ENCODE results near the gene CNTNAP2. TPM values are rescaled to one million over a fixed set of nuclear protein-coding genes. Genes with fewer than 3 reads are reported as not detected.
"Not testable (repeated sequence)": the region's sequence is repeated elsewhere in the genome, so short reads cannot be mapped to it uniquely, and the experiment has no call there.

The CNTNAP2 gene
- total RNA-seq, 1 donor from 2014 or later: not detected

DNA sequence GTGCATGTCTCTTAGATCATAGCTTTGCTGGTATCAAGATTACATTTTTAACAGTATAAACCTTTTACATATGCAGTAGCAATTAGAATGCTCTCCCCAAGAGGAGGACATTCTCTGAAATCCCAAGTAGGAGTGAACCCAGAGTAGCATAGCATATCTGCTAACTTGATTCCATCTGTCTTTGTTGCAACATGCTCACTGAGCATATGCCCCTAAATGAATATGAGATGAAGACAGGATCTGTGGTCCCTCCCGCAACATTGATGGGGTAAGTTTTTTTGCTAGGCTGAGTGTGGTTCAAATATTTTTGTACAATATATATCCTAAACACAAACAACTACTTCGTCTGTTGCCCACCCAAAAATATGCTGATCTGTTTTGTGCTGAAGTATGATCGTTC is 1939.8 kb downstream of the CNTNAP2 start:
- intact Hi-C loops (cut with micrococcal nuclease): no loop called here

DNA sequence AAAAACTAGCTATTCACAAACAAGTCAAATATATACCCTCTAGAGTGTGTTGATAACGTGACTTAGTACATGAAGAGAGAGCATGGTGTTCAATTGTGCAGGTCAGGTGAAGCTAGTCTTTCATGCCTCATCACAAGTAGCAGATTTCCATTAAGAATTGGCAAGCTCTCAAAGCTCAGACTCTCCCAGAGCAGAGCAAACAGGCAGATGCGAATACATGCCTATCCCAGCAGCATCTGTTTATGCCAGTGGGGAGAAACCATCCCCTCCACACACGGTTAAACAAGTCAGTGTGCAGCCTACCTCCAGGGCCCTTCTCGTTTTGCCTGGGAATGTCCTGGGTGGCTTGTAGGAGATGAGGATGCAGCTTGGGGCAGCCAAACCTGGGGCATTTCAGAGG is 1941.5 kb downstream of the CNTNAP2 start:
- intact Hi-C loops (cut with micrococcal nuclease): no loop called here

DNA sequence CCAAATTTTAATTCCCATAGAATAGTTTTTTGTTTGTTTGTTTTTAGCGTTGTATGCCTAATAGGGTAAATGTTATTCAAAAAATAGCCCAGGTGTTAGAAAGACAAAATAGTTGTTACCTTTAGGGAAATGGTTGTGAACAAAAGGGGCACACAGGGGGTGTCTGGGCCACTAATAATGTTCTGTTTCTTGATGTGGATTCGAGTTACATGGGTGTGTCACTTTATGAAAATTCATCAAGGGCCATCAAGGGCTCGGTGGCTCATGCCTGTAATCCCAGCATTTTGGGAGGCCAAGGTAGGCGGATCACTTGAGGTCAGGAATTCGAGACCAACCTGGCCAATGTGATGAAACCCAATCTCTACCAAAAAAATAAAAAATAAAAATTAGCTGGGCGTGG is 1942.2 kb downstream of the CNTNAP2 start:
- intact Hi-C loops (cut with micrococcal nuclease): no loop called here

DNA sequence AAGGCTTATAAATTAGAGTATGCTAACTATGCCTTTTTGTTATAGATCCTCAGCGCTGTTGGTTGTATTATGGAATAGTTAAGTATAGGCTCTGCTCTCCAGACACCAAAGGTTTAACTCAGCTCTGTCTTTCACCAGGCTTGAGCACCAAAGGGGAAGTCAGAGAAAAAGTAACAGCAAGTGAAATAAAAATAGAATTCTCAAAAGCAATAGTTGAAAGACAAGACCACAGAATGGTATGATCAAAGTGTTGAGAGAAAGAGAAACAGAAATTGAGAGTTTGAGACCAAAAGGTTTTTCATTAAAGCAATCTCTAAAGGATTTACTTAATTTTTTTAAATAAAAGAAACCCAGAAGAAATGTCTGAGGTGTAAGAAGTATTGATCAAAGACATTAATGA is 1944.1 kb downstream of the CNTNAP2 start:
- intact Hi-C loops (cut with micrococcal nuclease): no loop called here

DNA sequence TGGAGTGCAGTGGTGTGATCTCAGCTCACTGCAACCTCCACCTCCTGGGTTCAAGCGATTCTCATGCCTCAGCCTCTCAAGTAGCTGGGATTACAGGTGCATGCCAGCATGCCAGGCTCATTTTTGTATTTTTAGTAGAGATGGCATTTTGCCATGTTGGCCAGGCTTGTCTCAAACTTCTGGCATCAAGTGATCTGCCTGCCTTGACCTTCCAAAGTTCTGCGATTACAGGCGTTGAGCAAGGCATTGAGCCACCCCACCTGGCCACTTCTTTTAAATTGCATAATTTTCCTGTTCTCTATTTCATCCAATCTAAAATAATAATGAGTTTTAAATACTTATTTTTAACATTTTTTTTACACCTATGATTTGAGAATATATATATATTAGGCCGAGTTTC is 1961.5 kb downstream of the CNTNAP2 start:
- intact Hi-C loops (cut with micrococcal nuclease): not testable (repeated sequence)

DNA sequence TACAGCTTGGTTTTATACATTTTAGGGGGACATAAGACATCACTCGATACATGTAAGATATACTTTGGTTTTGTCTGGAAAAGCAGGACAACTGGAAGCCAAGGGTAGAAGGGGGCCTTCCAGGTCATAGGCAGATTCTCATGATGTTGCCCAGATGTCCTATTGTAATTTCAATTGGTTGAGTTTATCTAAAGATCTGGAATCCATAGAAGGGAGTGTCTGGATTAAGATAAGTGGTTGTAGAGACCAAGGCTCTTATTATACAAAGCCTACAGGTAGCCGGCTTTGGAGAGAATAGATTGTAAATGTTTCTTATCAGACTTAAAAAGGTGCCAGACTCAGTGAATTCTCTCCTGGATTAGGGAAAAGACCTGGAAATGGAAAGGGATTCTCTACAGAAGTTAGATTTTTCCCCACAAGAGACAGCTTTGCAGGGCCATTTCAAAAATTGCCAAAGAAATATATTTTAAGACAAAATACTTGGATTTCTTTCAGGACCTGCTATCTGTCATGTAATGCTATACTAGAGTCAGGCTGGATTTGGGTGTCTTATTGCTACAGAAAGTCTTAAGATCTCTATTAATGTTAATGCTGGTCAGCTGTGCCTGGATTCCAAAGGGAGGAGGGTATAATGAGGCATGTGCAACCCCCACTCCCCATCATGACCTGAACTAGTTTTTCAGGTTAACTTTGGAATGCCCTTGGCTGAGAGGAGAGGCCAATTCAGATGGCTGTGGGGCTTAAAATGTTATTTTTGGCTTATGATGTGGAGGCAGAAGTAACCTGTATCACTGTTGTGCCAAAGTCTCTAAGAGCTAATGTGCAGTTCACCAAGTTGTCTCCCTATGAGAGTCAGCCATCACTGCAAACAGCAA is 1962.8 kb downstream of the CNTNAP2 start:
- intact Hi-C loops (cut with micrococcal nuclease): loop anchor here (10.0 kb wide), 2 partner anchors 405 to 835 kb away; no protein-coding TSS in a partner anchor

DNA sequence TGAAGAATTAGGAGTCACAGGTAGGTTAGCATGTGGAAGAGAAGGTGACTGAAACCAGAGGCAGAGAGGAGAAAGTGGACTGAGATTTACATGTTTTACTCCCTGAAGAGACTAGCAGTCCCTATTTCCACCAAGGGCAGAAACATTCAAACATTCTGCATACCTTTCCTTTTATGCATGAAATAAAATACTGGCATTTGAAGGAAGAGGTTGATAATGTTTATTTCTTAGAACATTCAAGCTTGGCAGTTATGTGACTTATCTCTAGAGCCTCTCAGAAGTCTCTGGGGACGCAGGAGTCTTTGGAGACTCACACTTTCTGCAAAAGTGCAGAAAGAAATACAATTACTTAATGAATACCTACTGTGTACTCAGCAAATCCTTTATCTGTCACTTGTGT is 1966.8 kb downstream of the CNTNAP2 start:
- intact Hi-C loops (cut with micrococcal nuclease): loop anchor here (10.0 kb wide), 2 partner anchors 409 to 839 kb away; no protein-coding TSS in a partner anchor

DNA sequence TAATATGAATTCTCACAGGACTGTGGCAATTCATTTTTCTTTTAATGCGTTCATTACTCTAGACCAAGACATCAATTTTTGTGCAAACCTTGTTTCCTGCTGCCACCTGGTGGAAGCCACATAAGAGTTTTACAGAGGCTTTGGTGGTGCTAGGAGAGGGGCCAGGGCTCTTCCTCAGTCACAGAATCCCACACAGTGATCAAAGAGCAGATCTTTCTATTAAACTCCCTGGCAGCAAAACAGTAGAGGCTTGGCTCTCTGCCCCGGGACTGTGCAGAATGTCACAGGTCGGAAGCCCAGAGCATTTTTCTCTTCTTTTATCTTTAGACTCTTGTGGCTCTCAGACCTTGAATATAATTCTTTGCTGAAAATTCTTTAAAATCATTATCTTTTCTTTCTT is 1967.5 kb downstream of the CNTNAP2 start:
- intact Hi-C loops (cut with micrococcal nuclease): loop anchor here (10.0 kb wide), 2 partner anchors 409 to 839 kb away; no protein-coding TSS in a partner anchor

DNA sequence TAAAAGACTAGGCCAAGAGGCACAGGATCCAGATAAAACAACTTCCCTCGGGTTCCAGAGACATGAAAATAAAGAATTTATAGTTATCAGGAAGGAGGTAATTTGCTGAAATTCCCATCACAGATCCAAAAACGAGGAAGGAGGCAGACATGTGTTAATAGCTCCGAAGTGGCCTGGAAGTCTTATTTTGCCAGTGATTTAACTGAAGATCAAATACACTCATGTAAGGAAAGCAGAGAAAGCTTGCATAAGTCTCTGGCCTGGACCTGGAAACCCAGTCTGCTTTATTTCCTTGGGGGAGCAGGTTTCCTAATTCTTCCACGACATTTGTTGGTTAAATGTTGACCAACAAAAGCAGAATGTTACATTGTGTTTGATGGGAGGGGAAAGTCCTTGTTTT is 1975.3 kb downstream of the CNTNAP2 start:
- intact Hi-C loops (cut with micrococcal nuclease): no loop called here

DNA sequence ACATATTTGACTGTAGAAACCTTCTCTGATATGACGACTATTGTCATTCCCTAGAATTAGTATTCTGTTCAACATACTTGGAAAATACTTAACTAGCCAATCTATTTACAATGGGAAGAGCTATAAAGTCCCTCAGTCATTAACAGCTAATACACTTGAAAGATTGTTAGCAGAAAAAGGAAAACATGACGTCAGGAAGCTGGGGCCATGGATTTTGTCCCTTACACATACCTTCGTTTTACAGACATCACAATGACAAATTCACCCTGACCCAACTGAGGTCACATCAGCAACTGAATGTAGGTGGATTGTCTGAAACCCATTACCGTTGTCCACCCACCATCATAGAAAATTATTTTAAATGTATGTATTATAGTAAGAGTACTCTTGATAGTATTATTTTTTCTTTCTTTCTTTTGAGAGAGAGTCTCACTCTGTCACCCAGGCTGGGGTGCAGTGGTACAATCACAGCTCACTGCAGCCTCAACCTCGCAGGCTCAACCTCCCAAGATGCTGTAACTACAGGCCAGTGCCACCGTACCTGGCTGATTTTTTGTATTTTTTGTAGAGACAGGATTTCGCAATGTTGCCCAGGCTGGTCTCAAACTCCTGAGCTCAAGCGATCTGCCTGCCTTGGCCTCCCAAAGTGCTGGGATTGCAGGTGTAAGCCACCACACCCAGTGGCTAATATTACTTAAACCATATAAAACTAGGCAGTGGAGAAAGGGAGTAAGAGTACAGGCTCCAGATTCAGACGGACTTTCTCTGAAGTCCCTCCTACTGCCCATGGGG is 1977.0 kb downstream of the CNTNAP2 start:
- intact Hi-C loops (cut with micrococcal nuclease): no loop called here

DNA sequence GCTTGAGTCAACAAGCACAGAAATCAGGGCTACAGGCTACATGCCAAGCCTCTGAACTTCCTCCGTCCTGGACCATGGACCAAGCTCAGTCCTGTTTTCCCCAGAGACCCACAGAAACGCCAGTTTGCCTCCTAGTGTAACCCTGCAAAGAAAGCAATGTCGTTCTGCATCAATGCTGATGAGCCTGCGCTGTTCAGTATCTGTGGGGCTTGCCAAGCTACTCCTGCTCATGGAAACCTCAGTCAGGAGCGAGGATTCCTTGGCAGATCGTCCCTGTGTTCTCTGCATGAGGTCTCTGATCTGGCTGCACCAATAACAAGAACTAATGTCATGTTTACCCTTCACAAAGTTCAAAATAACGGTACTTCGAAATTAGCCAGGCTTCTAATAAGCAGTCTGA is 1978.5 kb downstream of the CNTNAP2 start:
- intact Hi-C loops (cut with micrococcal nuclease): no loop called here

DNA sequence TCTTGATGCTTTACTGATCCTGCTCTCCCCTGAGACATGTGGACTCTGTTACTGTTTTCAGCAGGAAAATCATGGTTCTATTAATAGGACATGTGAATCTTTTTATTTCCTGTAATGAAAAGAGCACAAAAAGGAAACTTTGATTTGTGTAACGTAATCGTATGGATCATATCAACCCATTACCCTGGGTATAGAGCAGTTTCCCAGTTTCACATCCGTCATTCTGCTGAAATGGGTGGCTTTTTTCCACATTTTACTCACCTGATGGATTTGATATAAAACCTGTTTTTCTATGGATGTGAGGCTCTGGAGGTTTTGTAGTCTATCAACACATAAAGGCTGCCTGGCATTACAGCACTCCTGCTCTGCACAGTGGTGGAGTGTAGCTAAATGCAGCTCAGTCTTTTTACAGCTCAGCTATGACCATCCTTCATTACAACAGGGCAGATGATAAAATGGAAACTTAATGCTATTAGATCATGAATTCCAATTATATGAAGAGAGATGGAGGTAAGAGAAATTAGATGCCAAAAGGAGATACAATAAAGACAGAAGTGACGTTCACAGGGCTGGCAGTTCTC is 1987.6 kb downstream of the CNTNAP2 start:
- intact Hi-C loops (cut with micrococcal nuclease): no loop called here

DNA sequence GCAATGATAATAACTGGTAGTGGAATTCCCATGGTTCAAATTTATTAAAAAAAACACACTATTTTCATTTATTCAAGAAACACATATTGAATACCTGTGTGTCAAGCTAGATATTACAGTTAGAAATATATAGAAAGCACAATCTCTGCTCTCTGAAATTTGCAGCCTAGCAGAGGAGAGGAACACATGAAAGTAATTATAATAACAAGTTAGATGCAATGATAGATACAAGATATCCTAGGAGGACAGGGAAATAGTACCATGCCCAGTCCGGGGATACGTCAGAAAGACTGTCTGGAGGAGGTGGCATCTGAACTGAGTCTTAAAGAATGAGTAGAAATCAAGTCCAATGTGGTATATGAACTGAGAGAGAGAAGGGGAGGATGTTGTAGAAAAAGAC is 1988.3 kb downstream of the CNTNAP2 start:
- intact Hi-C loops (cut with micrococcal nuclease): no loop called here

DNA sequence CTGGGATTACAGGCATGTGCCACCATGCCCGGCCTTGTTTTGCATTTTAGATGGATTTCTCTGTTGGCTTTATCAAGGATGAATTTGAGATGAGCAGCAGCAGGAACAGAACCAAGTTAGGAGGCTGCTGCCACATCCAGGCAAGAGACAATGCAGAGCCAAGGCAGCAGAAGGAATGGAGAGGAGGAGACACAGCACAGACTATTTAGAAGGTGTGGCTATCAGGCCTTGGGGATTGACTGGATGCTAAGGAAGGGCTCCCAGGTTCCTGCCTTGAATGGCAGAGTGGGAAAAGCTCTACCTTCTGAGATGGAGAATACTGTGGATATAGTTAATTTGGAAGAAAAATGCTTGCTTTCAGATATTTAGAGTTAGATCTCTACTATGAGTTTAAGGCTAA is 1989.3 kb downstream of the CNTNAP2 start:
- intact Hi-C loops (cut with micrococcal nuclease): no loop called here

DNA sequence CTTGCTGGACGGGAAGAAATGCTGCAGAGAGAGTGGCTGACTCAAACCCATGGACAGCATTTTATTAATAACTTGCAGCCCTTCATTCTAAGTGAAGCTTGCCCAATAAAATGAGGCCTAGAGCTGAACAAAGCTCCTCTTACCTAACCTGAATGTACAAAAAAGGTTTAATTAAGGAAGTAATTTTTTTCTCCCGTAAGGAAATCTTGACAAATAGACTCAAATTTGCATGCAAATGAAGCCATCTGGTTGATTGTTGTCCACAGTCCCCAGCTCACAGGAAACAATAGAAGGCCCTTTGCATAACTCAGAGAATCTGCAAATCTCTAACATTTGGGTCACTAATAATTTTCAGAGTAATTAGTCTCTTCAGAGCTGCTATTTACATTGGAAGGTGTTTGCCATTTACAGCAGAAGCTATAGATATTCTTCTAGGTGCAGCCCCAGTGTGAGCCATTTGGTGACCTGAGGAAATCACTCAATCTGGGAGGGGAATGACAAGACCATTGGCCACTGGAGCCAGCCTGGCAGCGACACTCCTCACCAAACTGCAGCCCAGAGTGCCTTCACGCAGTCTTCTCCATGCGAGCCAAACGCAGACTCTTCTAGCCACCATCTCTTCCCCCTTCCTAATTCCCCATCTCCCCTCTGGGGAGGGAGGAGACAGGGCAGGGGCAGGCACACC is 1991.0 kb downstream of the CNTNAP2 start:
- intact Hi-C loops (cut with micrococcal nuclease): no loop called here

DNA sequence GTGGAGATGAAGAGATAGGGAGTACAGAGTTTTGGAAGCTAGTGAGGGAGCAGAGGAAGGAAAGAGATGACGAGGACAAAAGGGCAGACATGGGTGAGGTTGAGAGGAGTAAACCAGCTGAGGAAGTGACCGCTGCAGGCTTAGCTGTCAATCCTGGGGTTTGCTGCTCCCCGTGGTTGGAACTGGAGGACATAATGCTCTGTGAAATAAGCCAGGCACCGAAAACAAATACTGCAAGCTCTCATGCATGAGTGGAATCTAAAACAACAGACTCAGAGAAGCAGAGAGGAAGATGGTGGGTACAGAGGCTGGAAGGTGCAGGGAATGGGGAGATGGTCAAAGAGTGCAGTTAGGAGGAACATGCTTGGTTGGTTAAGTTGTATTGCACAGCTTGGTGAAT is 1991.8 kb downstream of the CNTNAP2 start:
- intact Hi-C loops (cut with micrococcal nuclease): no loop called here

DNA sequence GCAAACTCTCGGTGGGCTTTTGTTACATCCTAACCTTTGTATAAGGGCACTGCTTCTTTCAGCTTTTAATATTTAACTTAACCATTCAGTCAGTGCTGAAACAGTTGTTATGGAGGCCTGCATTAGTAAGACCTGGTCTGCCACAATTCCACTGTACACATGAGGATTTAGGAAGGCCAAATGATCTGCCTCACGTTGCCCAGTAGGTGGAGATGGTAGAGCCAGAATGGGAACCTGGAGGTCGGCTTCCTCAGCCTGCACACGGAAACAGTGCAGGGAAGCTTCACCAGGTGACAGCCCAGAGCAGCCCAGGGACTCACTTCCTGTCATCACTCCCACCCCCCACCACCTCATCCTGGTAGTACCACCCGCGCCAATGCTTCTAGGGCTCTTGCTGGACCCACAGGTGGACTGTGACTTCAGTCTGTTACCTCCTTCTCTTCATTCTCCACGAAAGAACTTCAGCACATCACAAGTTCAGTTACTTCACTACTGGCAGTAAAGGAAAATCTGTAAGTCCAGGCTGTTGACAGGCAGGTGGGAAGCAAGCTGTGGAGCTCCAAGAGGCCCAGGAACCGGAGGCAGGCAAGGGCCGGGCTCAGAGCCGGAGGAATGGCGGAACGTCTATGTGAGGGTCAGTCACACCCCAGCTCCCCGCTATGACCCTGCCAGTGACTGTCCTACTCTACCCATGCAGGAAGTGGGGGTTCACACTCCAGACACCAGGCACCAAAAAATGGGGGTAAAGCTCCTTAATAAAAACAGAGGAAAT is 1993.7 kb downstream of the CNTNAP2 start:
- intact Hi-C loops (cut with micrococcal nuclease): no loop called here

DNA sequence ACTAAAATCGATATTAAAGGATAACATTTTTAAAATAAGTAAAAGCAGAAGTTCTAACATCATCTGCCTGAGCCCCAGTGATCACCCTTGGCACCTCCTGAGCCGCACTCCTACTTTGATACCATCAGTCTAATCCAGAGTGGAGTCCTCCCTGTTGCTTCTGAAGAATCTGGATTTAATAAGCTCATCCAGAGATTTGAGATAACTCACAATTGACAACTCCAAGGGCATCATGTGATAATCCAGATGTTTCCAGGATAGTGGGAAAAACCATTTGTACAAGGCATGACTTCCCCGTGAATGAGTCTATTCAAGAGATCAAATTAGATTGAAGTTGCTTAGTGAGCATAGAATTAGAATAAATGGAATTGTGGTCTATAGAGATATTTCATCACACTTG is 1998.2 kb downstream of the CNTNAP2 start:
- intact Hi-C loops (cut with micrococcal nuclease): no loop called here

DNA sequence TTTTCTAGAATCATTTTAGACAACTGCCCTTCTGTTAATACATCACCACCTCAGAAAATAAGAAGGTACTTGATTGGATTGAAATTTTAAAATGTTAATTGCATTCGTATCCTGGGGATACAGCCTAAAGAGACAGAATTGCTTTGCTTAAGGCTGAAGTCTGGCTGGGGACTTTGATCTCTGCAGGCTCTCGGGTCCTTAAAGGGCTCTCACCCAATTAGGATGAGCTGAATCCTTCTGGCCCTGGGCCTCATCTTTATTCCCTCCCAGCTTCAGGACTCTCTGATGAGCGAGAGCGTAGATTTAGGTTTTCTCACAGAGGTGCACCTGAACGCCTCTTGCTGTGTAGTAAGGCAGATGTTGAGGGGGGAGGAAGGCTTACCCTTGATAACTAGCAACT is 1998.7 kb downstream of the CNTNAP2 start:
- intact Hi-C loops (cut with micrococcal nuclease): no loop called here

DNA sequence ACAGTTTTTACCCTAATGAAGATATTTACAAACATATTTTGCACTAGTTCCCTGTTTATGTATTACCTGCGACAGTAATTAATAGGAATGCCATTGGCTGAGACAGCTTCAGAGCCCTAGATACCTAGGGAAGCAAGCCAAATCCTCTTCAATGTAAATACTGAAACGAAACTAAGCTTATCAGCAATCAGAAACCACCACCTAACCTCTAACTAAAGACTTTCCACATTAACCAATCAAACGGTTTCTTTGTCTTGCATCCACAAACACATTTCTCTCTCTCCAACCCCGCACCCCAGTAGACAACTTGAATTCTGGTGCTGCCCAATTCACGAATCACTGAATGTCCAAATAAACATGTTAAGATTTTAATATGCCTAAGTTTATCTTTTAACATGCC is 1999.6 kb downstream of the CNTNAP2 start:
- intact Hi-C loops (cut with micrococcal nuclease): no loop called here

All from T-helper 1 cell treated with Interleukin-12 subunit alpha and Interleukin-12 subunit beta and Interleukin-4 antibody, amounts not matched to agents 30 ng/mL and 1 ng/mL, for 36 hours (primary cell).